HG03066 (cell line): ENCODE measurements around the gene NFATC2.
A peak's percentile ranks its signal among the peaks of the same experiment; 100 is the strongest.
"Not testable (repeated sequence)": the region's sequence is repeated elsewhere in the genome, so short reads cannot be mapped to it uniquely, and the experiment has no call there.

Source experiments
- ATAC-seq: cut with Tn5 transposase; IDR thresholded peaks from one replicate; pipeline ENCODE4 v1.9.1; 2021; ENCODE audit warnings: low read depth; ENCODE audit not compliant: unreplicated experiment

The NFATC2 gene

GRCh38 chr20:51542033-51542570 is 417 bp downstream of the NFATC2 start:
- ATAC-seq: peak; percentile 47

GRCh38 chr20:51541189-51542032 is 1.1 kb downstream of the NFATC2 start:
- peak; percentile 41 for ATAC-seq

GRCh38 chr20:51540580-51540979 is 1.9 kb downstream of the NFATC2 start:
- ATAC-seq: no peak

GRCh38 chr20:51540074-51540473 is 2.4 kb downstream of the NFATC2 start:
- not testable (repeated sequence) for ATAC-seq

GRCh38 chr20:51536116-51537069 is 6.1 kb downstream of the NFATC2 start:
- ATAC-seq: no peak

- no peak for ATAC-seq
Measured at GRCh38 chr20:51535674-51536073, 6.8 kb downstream of the NFATC2 start.

GRCh38 chr20:51535075-51535386 is 7.5 kb downstream of the NFATC2 start:
- no peak for ATAC-seq

- no peak for ATAC-seq
Measured at GRCh38 chr20:51533291-51534172, 9.0 kb downstream of the NFATC2 start.

- ATAC-seq: no peak
Measured at GRCh38 chr20:51532577-51533191, 9.8 kb downstream of the NFATC2 start.

GRCh38 chr20:51531712-51532456 is 10.6 kb downstream of the NFATC2 start:
- no peak for ATAC-seq

- peak; percentile 51 for ATAC-seq
Measured at GRCh38 chr20:51531141-51531710, 11.3 kb downstream of the NFATC2 start.

GRCh38 chr20:51529758-51530157 is 12.8 kb downstream of the NFATC2 start:
- ATAC-seq: no peak

GRCh38 chr20:51529081-51529681 is 13.3 kb downstream of the NFATC2 start:
- ATAC-seq: no peak

- ATAC-seq: no peak
Measured at GRCh38 chr20:51528263-51529027, 14.1 kb downstream of the NFATC2 start.

- no peak for ATAC-seq
Measured at GRCh38 chr20:51526754-51527153, 15.8 kb downstream of the NFATC2 start.

GRCh38 chr20:51526106-51526470 is 16.4 kb downstream of the NFATC2 start:
- ATAC-seq: no peak

GRCh38 chr20:51525241-51526105 is 17.0 kb downstream of the NFATC2 start:
- ATAC-seq: no peak
